Keratinocyte (primary cell): Measurements from ENCODE around the gene GNL3L. TPM values are rescaled to one million over a fixed set of nuclear protein-coding genes. Genes with fewer than 3 reads are reported as not detected.
"Not testable (repeated sequence)": the region's sequence is repeated elsewhere in the genome, so short reads cannot be mapped to it uniquely, and the experiment has no call there.

Source experiments
- DNase-seq: peaks from one replicate; pipeline ENCODE4 v3.0.0-alpha.2; 2011; ENCODE audit warnings: low read depth, missing footprints, low spot score
- FAIRE-seq: peaks from 2 replicates; lab custom pipeline; 2011; peaks lifted over from hg19 to GRCh38; lab: Jason Lieb, UNC
- H2AFZ ChIP-seq: 2 replicates; pipeline ENCODE4 v1.6.0; 2012; ENCODE audit warnings: low read length, control low read depth, inconsistent platforms; ENCODE audit not compliant: control insufficient read depth
- H3K27ac ChIP-seq: 2 replicates; pipeline ENCODE4 v1.5.1; 2011; ENCODE audit warnings: low read length; ENCODE audit not compliant: control insufficient read depth, insufficient read depth
- H3K27me3 ChIP-seq: 3 replicates; pipeline ENCODE4 v1.6.0; 2011; ENCODE audit warnings: low read length; ENCODE audit not compliant: control insufficient read depth, insufficient read depth; ENCODE audit errors: extremely low read depth
- H3K36me3 ChIP-seq, 2 experiments: 2 replicates in 1 of 2; 3 replicates in 1 of 2; pipeline ENCODE4 v1.5.1; 2011; ENCODE audit warnings: low read length in 2 of 2, mild to moderate bottlenecking in 1 of 2; ENCODE audit not compliant: control insufficient read depth in 2 of 2, insufficient read depth in 2 of 2; ENCODE audit errors: extremely low read depth in 1 of 2
- H3K4me1 ChIP-seq: 3 replicates; pipeline ENCODE4 v1.5.1; 2011; ENCODE audit warnings: low read length; ENCODE audit not compliant: control insufficient read depth, insufficient read depth; ENCODE audit errors: extremely low read depth
- H3K4me2 ChIP-seq: 3 replicates; pipeline ENCODE4 v1.6.0; 2011; ENCODE audit warnings: low read depth, low read length; ENCODE audit not compliant: control insufficient read depth, insufficient read depth; ENCODE audit errors: extremely low read depth
- H3K4me3 ChIP-seq, 3 experiments: fragments of 200-600 bp in 1 of 3; sonication (generic) in 1 of 3; 2 replicates in 2 of 3; 3 replicates in 1 of 3; pipeline ENCODE4 v1.5.1; 2011 to 2016; ENCODE audit warnings: low read length in 3 of 3, mild to moderate bottlenecking in 3 of 3, control low read depth in 2 of 3, inconsistent platforms in 1 of 3, low read depth in 1 of 3, mixed read lengths in 1 of 3, mixed run types in 1 of 3, moderate library complexity in 1 of 3; ENCODE audit not compliant: control insufficient read depth in 2 of 3, insufficient read depth in 2 of 3; ENCODE audit errors: extremely low read depth in 1 of 3
- H3K79me2 ChIP-seq: 2 replicates; pipeline ENCODE4 v1.6.0; 2012; ENCODE audit warnings: low read length; ENCODE audit not compliant: control insufficient read depth, insufficient read depth
- H3K9ac ChIP-seq: 3 replicates; pipeline ENCODE4 v1.6.0; 2011; ENCODE audit warnings: low read length; ENCODE audit not compliant: control insufficient read depth, insufficient read depth; ENCODE audit errors: extremely low read depth
- H3K9me1 ChIP-seq: 3 replicates; pipeline ENCODE4 v1.6.0; 2011; ENCODE audit warnings: low read length; ENCODE audit not compliant: control insufficient read depth, insufficient read depth; ENCODE audit errors: extremely low read depth
- H3K9me3 ChIP-seq: 2 replicates; pipeline ENCODE4 v1.5.1; 2012; ENCODE audit warnings: low read depth, low read length; ENCODE audit not compliant: control insufficient read depth
- H4K20me1 ChIP-seq: 3 replicates; pipeline ENCODE4 v1.6.0; 2011; ENCODE audit warnings: low read length; ENCODE audit not compliant: control insufficient read depth, insufficient read depth; ENCODE audit errors: extremely low read depth
- EZH2 ChIP-seq: IDR thresholded peaks from one replicate; pipeline ENCODE4 v1.6.1; 2012; ENCODE audit warnings: inconsistent platforms, mild to moderate bottlenecking, low read length, moderate library complexity
- dilution Hi-C: fragments of 300-500 bp; cut with MboI; formaldehyde crosslinking; loops from one replicate; pipeline ENCODE4 v1.7.0; 2020; ENCODE audit warnings: low sequenced_read_pairs; ENCODE audit not compliant: extremely low pct_ligation_motif_present
- polyA plus RNA-seq, 5 experiments: library from polyadenylated mRNA; depleted of rRNA in 3 of 5; stranded (reverse) in 3 of 5; stranded (forward) in 1 of 5; unstranded in 1 of 5; fragments of >200 nt; gene quantifications; 1 replicate in 1 of 5; 2 replicates in 3 of 5; 3 replicates in 1 of 5; pipeline versions ENCODE4 v1.2.1 to v1.2.3, GENCODE V29; 2011 to 2012; ENCODE audit warnings: missing spikeins in 2 of 5, low read depth in 1 of 5, low replicate concordance in 1 of 5
- TF ChIP-seq, protein P1 (sequence below), 3 experiments: IDR thresholded peaks in 1 of 3; conservative IDR thresholded peaks in 1 of 3; optimal IDR thresholded peaks in 1 of 3; 2 replicates in 2 of 3; 3 replicates in 1 of 3; pipeline versions ENCODE3 to v1.5.1; 2011; ENCODE audit warnings: low read length in 3 of 3, mild to moderate bottlenecking in 3 of 3, moderate library complexity in 2 of 3, control low read depth in 1 of 3, inconsistent platforms in 1 of 3; ENCODE audit not compliant: insufficient read depth in 2 of 3; ENCODE audit errors: extremely low read depth in 1 of 3

GNL3L gene
- polyA plus RNA-seq, 1 donor (not counting 4 experiments of a cell fraction or from before 2014, with no cell fraction given) = 15.7 TPM

DNA sequence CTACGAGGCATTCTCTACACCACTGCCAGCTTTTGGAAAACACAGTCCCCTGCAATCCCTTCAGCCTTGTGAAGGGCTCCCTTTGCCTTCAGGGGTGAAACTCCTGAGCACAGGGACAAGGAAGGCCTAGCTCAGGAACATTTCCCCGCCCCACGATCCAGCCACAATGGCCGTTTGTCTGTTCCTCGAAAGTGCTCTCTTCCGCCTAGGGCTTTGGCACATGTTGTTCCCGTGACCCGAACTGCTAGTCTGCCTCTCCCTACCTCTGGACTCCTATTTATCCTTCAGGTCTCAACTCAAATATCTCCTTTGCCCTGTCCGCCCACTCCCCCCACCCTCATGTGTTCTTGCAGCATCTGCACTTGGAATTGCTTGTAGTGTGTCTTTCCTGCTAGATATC is 46.1 kb upstream of the GNL3L start:
- dilution Hi-C loops = no loop called here
- peak overlapping the region; percentile 28 for H3K9ac ChIP-seq

DNA sequence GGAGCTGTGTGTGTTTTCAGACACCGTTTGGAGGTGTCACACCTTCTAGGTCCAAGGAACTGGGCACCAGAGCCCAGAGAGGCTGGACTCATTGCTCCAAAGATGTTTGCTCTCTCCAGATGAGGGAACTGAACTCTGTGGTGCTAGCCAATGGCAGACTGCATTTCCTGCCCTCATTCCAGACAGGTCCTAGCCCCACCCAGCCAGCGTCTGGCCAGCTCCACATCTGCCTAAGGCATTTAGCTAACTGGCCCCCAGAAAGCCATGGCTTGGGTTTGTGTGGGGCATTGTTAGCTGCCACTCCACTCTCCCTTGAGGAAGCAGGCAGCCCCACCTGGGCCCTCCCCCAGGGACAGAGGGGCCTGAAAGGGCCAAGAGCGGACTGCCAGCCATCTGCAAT is 45.4 kb upstream of the GNL3L start:
- dilution Hi-C loops = no loop called here
- Histone ChIP-seq H3K9me3 (no peaks in the 10 kb centered on the region), H3K79me2 (peaks cover 4% of the 10 kb centered on the region), H3K27ac (no peak overlapping the region), H2AFZ (no peak overlapping the region), H3K36me3 (no peaks in the 10 kb centered on the region), H3K4me3 (no peak overlapping the region), H3K27me3 (no peaks in the 10 kb centered on the region), H3K9me1 (no peaks in the 10 kb centered on the region), H3K4me1 (peaks cover 12% of the 10 kb centered on the region), H3K9ac (no peak overlapping the region), H4K20me1 (no peaks in the 10 kb centered on the region), H3K4me2 (no peak overlapping the region)
- TF ChIP-seq, protein P1, sequence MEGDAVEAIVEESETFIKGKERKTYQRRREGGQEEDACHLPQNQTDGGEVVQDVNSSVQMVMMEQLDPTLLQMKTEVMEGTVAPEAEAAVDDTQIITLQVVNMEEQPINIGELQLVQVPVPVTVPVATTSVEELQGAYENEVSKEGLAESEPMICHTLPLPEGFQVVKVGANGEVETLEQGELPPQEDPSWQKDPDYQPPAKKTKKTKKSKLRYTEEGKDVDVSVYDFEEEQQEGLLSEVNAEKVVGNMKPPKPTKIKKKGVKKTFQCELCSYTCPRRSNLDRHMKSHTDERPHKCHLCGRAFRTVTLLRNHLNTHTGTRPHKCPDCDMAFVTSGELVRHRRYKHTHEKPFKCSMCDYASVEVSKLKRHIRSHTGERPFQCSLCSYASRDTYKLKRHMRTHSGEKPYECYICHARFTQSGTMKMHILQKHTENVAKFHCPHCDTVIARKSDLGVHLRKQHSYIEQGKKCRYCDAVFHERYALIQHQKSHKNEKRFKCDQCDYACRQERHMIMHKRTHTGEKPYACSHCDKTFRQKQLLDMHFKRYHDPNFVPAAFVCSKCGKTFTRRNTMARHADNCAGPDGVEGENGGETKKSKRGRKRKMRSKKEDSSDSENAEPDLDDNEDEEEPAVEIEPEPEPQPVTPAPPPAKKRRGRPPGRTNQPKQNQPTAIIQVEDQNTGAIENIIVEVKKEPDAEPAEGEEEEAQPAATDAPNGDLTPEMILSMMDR (optimal IDR thresholded peaks at IDR 0.05 in 1 of 3, IDR thresholded peaks at IDR 0.05 in 1 of 3, conservative IDR thresholded peaks at IDR 0.05 in 1 of 3; ENCODE audit: extremely low read depth in 1 of 3, insufficient read depth in 2 of 3, low read length in 3 of 3) = no peak
- no peak for TF ChIP-seq EZH2
- DNase-seq (no peak), FAIRE-seq (no peak)

More for the DNA sequence above, 46.1 kb upstream of the GNL3L start:
- peak overlapping the region; percentile 33 for H2AFZ ChIP-seq
- H4K20me1 ChIP-seq = no peaks in the 10 kb centered on the region
- H3K79me2 ChIP-seq = peaks cover 2% of the 10 kb centered on the region
- no peaks in the 10 kb centered on the region for H3K27me3 ChIP-seq
- peak overlapping the region; percentile 25 for H3K4me2 ChIP-seq
- H3K9me3 ChIP-seq = no peaks in the 10 kb centered on the region
- no peak overlapping the region for H3K27ac ChIP-seq
- DNase-seq = no peak
- FAIRE-seq = no peak
- no peaks in the 10 kb centered on the region for H3K9me1 ChIP-seq
- H3K4me3 ChIP-seq = no peak overlapping the region
- TF ChIP-seq, protein P1 (optimal IDR thresholded peaks at IDR 0.05 in 1 of 3, IDR thresholded peaks at IDR 0.05 in 1 of 3, conservative IDR thresholded peaks at IDR 0.05 in 1 of 3; ENCODE audit: extremely low read depth in 1 of 3, insufficient read depth in 2 of 3, low read length in 3 of 3) = no peak
- no peak for TF ChIP-seq EZH2
- H3K4me1 ChIP-seq = peaks cover 12% of the 10 kb centered on the region
- no peaks in the 10 kb centered on the region for H3K36me3 ChIP-seq

DNA sequence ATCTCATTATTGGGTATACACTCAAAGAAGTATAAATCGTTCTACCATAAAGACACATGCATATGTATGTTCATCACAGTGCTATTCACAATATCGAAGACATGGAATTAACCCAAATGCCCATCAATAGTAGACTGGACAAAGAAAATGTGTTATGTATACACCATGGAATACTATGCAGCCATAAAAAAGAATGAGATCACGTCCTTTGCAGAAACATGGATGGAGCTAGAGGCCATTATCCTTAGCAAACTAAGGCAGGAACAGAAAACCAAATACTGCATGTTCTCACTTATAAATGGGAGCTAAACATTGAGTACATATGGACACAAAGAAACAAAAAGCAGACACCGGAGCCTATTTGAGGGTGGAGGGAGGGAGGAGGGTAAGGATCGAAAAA is 40.2 kb upstream of the GNL3L start:
- dilution Hi-C loops, H3K9ac ChIP-seq: not testable (repeated sequence)

More for the DNA sequence above, 40.2 kb upstream of the GNL3L start:
- not testable (repeated sequence) for H4K20me1 ChIP-seq, FAIRE-seq, DNase-seq, H3K27me3 ChIP-seq, H3K36me3 ChIP-seq, H3K4me1 ChIP-seq, H3K4me2 ChIP-seq, H2AFZ ChIP-seq, H3K27ac ChIP-seq, H3K9me1 ChIP-seq, H3K4me3 ChIP-seq, H3K9me3 ChIP-seq
- H3K79me2 ChIP-seq = peaks cover 22% of the 10 kb centered on the region
